ENCODE results near the gene OLFM2.

DNA sequence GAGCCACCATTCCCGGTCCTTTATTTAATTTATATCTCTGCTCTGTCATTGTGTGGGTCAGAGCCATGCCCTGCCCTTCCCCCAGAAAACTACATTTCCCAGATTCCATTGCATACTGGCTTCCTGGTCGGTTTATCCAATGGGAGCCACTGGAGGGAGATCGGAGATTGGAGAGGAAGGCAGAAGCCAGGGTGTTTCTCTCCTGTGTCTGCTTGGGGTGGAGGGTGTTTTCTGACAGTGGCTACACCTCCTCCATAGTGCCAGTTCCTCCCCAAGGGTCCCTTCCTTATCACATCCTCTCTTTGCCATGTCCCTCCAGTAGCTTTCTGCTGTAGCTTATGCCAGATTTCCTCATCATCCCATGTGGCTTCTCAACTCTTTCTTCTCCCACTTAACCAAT lies 19.0 kb downstream of the OLFM2 start:
- TF ChIP-seq, protein P1, sequence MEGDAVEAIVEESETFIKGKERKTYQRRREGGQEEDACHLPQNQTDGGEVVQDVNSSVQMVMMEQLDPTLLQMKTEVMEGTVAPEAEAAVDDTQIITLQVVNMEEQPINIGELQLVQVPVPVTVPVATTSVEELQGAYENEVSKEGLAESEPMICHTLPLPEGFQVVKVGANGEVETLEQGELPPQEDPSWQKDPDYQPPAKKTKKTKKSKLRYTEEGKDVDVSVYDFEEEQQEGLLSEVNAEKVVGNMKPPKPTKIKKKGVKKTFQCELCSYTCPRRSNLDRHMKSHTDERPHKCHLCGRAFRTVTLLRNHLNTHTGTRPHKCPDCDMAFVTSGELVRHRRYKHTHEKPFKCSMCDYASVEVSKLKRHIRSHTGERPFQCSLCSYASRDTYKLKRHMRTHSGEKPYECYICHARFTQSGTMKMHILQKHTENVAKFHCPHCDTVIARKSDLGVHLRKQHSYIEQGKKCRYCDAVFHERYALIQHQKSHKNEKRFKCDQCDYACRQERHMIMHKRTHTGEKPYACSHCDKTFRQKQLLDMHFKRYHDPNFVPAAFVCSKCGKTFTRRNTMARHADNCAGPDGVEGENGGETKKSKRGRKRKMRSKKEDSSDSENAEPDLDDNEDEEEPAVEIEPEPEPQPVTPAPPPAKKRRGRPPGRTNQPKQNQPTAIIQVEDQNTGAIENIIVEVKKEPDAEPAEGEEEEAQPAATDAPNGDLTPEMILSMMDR (IDR thresholded peaks at IDR 0.05; ENCODE audit: low read depth, low read length, missing input control): no peak
- TF ChIP-seq, protein P2, sequence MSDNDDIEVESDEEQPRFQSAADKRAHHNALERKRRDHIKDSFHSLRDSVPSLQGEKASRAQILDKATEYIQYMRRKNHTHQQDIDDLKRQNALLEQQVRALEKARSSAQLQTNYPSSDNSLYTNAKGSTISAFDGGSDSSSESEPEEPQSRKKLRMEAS (IDR thresholded peaks at IDR 0.05): no peak
- TF ChIP-seq JUND (IDR thresholded peaks at IDR 0.05) (no peak), FOXA1 (IDR thresholded peaks at IDR 0.05) (no peak), SP1 (IDR thresholded peaks at IDR 0.05) (no peak), TAF1 (conservative IDR thresholded peaks at IDR 0.05) (no peak), EGR1 (IDR thresholded peaks at IDR 0.05; ENCODE audit: low read depth in 2 of 2) (no peak), RAD21 (IDR thresholded peaks at IDR 0.05) (peak in 1 of 2 donors; percentile 15), YY1 (IDR thresholded peaks at IDR 0.05) (peak; percentile 14), GABPA (IDR thresholded peaks at IDR 0.05 in 1 of 2, conservative IDR thresholded peaks at IDR 0.05 in 1 of 2) (no peak)
- TF ChIP-seq, protein P3, sequence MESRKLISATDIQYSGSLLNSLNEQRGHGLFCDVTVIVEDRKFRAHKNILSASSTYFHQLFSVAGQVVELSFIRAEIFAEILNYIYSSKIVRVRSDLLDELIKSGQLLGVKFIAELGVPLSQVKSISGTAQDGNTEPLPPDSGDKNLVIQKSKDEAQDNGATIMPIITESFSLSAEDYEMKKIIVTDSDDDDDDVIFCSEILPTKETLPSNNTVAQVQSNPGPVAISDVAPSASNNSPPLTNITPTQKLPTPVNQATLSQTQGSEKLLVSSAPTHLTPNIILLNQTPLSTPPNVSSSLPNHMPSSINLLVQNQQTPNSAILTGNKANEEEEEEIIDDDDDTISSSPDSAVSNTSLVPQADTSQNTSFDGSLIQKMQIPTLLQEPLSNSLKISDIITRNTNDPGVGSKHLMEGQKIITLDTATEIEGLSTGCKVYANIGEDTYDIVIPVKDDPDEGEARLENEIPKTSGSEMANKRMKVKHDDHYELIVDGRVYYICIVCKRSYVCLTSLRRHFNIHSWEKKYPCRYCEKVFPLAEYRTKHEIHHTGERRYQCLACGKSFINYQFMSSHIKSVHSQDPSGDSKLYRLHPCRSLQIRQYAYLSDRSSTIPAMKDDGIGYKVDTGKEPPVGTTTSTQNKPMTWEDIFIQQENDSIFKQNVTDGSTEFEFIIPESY (IDR thresholded peaks at IDR 0.05): no peak
- TF ChIP-seq, protein P4, sequence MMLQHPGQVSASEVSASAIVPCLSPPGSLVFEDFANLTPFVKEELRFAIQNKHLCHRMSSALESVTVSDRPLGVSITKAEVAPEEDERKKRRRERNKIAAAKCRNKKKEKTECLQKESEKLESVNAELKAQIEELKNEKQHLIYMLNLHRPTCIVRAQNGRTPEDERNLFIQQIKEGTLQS (IDR thresholded peaks at IDR 0.05): no peak
- TF ChIP-seq, protein P5, sequence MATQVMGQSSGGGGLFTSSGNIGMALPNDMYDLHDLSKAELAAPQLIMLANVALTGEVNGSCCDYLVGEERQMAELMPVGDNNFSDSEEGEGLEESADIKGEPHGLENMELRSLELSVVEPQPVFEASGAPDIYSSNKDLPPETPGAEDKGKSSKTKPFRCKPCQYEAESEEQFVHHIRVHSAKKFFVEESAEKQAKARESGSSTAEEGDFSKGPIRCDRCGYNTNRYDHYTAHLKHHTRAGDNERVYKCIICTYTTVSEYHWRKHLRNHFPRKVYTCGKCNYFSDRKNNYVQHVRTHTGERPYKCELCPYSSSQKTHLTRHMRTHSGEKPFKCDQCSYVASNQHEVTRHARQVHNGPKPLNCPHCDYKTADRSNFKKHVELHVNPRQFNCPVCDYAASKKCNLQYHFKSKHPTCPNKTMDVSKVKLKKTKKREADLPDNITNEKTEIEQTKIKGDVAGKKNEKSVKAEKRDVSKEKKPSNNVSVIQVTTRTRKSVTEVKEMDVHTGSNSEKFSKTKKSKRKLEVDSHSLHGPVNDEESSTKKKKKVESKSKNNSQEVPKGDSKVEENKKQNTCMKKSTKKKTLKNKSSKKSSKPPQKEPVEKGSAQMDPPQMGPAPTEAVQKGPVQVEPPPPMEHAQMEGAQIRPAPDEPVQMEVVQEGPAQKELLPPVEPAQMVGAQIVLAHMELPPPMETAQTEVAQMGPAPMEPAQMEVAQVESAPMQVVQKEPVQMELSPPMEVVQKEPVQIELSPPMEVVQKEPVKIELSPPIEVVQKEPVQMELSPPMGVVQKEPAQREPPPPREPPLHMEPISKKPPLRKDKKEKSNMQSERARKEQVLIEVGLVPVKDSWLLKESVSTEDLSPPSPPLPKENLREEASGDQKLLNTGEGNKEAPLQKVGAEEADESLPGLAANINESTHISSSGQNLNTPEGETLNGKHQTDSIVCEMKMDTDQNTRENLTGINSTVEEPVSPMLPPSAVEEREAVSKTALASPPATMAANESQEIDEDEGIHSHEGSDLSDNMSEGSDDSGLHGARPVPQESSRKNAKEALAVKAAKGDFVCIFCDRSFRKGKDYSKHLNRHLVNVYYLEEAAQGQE (IDR thresholded peaks at IDR 0.05): no peak
